ENCODE results near the gene MBLAC1.

Gene MBLAC1

DNA sequence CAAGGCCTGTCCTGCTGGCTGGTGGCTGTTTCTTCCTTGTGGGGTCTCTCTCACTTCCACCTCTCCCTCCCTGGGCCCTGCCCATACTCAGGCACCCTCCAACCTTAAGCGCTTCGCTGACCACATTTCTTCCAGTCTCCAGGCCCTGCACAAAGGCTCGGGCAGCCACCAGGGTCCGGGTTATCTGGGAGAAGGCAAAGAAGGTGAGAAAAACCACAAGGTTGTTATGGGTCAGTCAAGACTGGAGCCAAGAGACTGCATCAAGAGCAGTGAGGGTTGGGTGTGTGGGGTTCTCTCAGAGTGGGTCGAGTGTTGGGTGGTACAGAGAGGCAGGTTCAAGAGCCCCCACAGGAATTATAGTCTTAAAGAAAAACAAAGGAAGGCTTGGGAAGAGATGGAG, 47.8 kb downstream of the MBLAC1 start:
- TF ChIP-seq GATA2 (IDR thresholded peaks at IDR 0.05; ENCODE audit: low read depth, low read length): no peak
- no peak for TF ChIP-seq GATA3 (IDR thresholded peaks at IDR 0.05; ENCODE audit: low read depth, low read length)

DNA sequence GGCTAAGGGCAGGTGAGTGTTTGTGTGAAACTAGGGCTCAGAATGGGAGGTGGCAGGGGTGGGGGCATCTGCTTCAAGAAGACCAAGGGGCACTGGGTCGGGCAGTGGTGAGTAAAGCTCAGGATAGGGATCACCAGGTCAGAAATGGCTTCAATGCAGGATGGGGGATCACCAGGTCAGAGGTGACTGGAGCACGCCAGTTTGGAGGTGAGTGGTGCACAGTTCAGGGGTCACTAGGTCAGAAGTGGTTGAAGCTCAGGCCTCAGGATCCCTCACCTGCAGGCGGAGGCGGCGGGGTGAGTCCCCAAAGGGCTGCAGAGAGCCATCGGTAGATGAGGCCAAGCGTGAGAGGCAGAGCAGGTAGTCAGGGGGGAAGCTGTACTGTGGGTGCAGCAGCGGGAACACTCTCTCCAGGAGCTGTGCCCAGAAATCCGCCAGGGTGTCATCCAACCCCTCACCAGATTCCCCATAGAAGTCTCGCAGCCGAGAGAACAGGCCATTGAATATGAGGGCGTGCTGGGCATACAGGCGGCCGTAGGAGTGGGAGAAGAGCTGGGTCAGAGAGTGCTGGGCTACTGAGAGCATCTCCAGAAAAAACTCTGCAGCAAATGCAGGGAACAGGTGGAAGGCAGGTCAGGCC, 48.6 kb downstream of the MBLAC1 start:
- TF ChIP-seq GATA2 (IDR thresholded peaks at IDR 0.05; ENCODE audit: low read depth, low read length): no peak
- no peak for TF ChIP-seq GATA3 (IDR thresholded peaks at IDR 0.05; ENCODE audit: low read depth, low read length)

DNA sequence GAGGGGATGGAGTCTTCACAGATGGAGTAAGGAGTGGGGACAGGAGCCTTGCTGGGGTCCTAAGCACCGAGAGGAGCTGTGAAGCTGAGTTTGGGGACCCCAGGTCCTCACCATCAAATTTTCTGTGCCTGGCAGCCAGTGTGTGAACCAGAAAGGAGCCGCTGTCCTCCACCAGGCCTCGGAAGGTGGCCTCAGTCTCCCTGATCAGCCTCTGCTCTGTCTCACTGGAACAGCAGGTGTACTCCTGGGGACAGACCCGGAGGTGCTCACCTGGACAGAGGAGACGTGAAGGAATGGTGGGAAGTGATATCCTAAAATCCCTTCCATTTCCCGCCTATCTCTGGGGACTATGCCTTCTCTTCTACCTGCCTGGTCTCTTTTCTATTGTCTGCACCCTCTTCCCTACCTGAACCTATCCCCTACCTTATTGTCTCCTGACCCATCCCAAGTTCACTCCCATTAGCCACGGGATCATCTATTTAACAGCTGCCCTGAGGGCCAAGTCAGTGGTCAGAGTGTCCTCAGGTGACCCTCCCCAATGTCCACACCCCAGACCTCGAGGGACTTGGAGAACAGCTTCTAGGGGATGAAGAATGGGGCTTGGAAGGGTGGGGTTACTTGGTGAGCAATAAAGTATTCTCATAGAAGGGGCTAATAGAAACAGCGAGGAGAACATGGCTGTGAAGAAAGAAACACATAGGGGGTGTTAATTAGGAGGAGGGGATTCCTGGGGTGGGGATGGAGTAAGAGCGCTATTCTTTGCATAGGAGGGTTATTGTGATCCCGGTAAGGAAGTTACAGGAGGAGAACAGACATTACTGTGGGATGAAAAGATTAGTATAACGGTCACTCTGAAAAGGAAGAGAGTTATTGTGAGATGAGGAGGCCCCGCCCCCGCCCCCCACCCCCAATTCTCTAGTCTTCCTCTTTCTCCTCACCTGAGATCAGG, 49.6 kb downstream of the MBLAC1 start:
- TF ChIP-seq GATA3 (IDR thresholded peaks at IDR 0.05; ENCODE audit: low read depth, low read length) (no peak), GATA2 (IDR thresholded peaks at IDR 0.05; ENCODE audit: low read depth, low read length) (no peak)

DNA sequence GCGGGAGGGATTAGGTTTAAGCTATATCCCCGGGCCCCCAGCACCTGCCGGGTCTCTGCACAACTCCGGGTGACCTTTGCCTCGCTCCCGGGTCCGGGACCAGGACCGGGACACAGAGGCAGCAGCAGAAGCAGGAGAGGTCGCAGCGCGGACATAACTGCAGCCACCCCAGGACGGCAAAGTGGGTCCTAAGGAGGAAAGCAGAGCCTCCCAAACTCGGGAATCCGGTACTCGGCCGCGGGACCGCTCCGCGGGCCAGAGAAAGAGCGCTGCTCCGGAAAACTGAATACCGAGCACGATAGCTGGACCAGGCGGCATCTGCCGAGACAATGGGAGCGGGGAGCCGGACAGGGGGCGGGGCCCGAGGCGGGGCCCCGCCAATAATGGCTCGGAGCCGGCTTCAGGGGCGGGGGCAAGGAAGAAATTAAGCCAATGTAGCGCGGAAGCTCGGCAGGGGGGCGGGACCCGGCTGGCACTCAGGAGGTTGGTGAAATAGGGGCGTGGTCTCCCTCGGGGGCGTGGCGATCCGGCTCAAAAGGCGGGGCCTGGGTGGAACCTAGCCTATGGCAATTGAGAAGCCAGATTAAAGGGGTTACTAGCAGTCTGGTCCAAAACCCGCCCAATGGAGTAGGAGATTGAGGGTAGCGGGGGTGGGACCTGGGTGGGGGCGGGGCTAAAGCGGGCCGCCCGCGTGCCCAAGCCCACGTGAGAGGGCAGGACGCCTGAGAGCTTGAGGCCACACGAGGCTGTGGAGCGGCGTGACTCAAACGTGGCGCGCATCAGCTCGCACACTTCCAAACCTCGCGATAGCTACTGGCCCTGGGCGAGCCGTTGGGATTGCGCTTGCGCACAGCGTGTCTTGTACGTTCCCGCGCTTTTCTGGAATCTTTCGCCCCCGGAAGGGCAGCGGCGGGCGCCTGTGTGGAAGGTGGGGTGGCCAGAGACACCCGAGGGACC, 50.6 kb downstream of the MBLAC1 start, which contains the start of the genes GPC2 and STAG3:
TSS of gene GPC2 (minus strand) at position 337 of the 957 bp plus-strand sequence. CDS start at position 155, 182 bp downstream.
TSS of gene STAG3 (plus strand) at position 874 of the 957 bp plus-strand sequence. CDS start 2,639 bp downstream, outside the sequence.
- TF ChIP-seq GATA2 (IDR thresholded peaks at IDR 0.05; ENCODE audit: low read depth, low read length): no peak
- TF ChIP-seq GATA3 (IDR thresholded peaks at IDR 0.05; ENCODE audit: low read depth, low read length): no peak

Data from SH-SY5Y (cell line).